NCI-H2029 treated with DMSO at 0.1 percent for 48 hours (cell line): ENCODE measurements around the gene USP2.

Source experiments
- DNase-seq: peaks from one replicate; lab custom pipeline; 2025; lab: John Stamatoyannopoulos, UW

The USP2 gene

DNA sequence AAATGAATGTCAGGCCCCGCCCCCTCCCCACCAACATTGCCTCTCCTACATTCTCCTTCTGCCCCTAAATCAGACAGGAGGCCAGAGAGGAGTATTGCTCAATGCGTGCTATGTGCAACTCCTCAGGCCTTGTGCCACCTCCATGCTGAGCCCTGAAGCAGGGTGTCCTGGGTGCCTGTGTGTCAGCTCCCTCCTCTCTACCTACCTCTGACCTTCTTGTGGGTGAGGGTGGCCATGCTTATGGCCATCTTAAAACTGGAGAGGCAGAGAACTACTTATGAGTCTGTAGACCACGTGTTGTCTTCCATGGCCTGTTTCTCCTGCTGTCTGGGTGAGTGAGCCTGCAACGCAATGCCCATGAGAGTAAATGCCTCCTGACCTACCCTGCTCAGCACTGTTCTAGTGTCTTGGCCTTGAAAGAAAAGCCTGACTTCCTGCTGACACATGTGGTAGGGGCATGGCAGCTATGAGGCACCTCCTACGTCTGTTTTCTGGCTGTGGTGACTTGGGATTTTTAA is 75.1 kb downstream of the USP2 start:
- DNase-seq, result no peak

DNA sequence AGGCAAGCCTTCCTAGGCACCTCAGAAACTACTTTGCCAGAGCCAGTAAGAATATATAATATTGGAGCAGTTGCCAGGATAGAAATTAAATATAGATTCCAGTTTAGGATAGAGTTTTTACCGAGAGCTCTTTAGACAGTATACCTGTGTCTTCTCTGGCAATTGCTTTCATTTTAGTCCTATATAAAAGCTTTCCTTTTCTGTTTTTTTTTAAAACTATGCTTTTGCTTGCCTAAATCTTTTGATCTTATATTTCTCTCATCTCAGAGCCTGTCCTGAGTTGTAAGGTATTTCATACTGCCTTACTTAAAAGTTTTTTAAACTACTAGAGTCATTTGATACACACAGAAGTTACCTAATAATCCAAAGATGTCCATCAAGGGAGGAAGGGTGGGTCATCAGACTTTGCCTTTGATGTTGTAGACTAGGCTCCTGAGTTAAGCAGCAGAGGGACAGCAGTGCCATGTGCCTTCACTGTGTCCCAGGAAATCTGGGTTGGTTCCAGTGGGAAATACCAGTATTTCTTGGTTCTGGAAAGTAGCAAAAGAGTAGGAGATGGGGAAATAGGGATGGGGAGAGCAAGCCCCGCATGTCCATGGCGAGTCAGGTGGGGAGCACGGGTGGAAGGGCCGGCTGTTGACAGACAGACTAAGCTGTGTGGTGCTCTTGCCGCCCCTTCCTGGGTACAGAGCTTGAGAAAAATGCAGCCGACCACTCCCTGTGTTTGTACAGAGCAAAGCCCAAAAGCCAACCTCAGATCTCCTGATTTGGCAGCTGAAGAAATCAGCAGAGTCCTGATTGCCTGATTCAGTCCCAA is 75.7 kb downstream of the USP2 start:
- no peak for DNase-seq
